Peyer's patch (tissue), 4 donors: ENCODE results near the gene ZNHIT1.

Experiments
- CTCF ChIP-seq, 6 experiments: fragments of 450-650 bp in 4 of 6; fragments of 200-600 bp in 2 of 6; sonication (generic) in 1 of 6; IDR thresholded peaks; one replicate each; pipeline ENCODE4 v1.5.1; 2017 to 2019; ENCODE audit warnings: antibody characterized with exemption in 6 of 6, mild to moderate bottlenecking in 3 of 6, moderate library complexity in 1 of 6
- POLR2A ChIP-seq, 2 donors: fragments of 450-650 bp; IDR thresholded peaks; one replicate each; pipeline ENCODE4 v1.5.1; 2017; ENCODE audit warnings: antibody characterized with exemption in 2 of 2, mild to moderate bottlenecking in 2 of 2, moderate library complexity in 2 of 2

DNA sequence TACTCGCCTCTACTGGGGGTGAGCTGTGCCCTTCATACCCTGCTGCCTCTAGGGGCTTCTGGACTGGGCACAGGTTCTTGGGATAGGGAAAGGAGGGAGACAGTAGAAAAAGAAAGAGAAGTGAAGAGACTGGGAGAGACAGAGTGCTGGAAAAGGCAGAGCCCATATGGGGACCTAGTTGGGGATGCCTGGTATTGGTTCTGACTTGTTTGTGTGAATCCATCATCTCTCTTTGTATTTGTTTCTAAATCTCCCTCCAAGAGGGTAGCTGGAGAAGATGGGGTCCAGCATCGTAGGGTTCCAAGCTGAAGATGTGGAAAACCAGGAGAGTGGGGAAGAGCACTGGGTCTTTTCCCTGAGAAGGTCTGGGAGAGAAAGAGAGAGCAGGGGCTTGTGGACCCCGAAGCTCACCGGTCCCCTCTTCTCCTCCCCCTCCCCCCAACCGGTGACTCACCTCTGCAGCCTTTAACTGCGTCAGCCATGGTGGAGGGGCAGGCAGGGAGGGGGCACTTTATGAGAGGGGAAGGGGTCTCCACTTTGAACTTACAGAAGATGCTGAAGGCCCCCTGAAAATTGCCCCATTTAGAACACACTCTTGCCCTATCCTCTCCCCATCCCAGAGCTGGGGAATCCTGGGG, 49.4 kb upstream of the ZNHIT1 start:
- TF ChIP-seq CTCF (IDR thresholded peaks at IDR 0.05), result no peak
- no peak for TF ChIP-seq POLR2A (IDR thresholded peaks at IDR 0.05)
